HUES48 (cell line): ENCODE measurements around the gene SGK1.
A peak's percentile ranks its signal among the peaks of the same experiment; 100 is the strongest.
"Not testable (repeated sequence)": the region's sequence is repeated elsewhere in the genome, so short reads cannot be mapped to it uniquely, and the experiment has no call there.

ENCODE experiments used
- H3K27ac ChIP-seq: one replicate; pipeline ENCODE4 v1.7.0; 2013; ENCODE audit warnings: low read depth, low read length, inconsistent platforms
- H3K27me3 ChIP-seq: 2 replicates; pipeline ENCODE4 v1.6.1; 2013; ENCODE audit warnings: mild to moderate bottlenecking, low read length; ENCODE audit not compliant: control insufficient read depth, insufficient read depth
- H3K36me3 ChIP-seq: 2 replicates; pipeline ENCODE4 v1.6.1; 2013; ENCODE audit warnings: low read length; ENCODE audit not compliant: control insufficient read depth, insufficient read depth
- H3K4me1 ChIP-seq: 2 replicates; pipeline ENCODE4 v1.6.1; 2013; ENCODE audit warnings: mild to moderate bottlenecking, low read length; ENCODE audit not compliant: control insufficient read depth, insufficient read depth
- H3K4me3 ChIP-seq: 2 replicates; pipeline ENCODE4 v1.5.1; 2013; ENCODE audit warnings: mild to moderate bottlenecking, low read depth, low read length
- H3K9ac ChIP-seq: 2 replicates; pipeline ENCODE4 v1.6.1; 2013; ENCODE audit warnings: mild to moderate bottlenecking, low read depth, low read length, moderate library complexity
- H3K9me3 ChIP-seq: 2 replicates; pipeline ENCODE4 v1.6.1; 2013; ENCODE audit warnings: low read length; ENCODE audit not compliant: control insufficient read depth, insufficient read depth

SGK1 gene

GRCh38 chr6:134282816-134283215, 35.1 kb downstream of the SGK1 start:
- no peaks in the 10 kb centered on the region for H3K36me3 ChIP-seq
- no peak overlapping the region for H3K27ac ChIP-seq
- H3K9me3 ChIP-seq, result no peaks in the 10 kb centered on the region
- H3K27me3 ChIP-seq, result no peaks in the 10 kb centered on the region
- no peak overlapping the region for H3K9ac ChIP-seq
- peaks cover 5% of the 10 kb centered on the region; the same call in 1 of the 2 replicates for H3K4me1 ChIP-seq
- H3K4me3 ChIP-seq, result no peak overlapping the region

- H3K9me3 ChIP-seq, result no peaks in the 10 kb centered on the region
- H3K4me3 ChIP-seq, result no peak overlapping the region
- H3K4me1 ChIP-seq, result peaks cover 6% of the 10 kb centered on the region; the same call in 1 of the 2 replicates
- H3K9ac ChIP-seq, result no peak overlapping the region
- no peaks in the 10 kb centered on the region for H3K27me3 ChIP-seq
- no peaks in the 10 kb centered on the region for H3K36me3 ChIP-seq
- no peak overlapping the region for H3K27ac ChIP-seq
Observed at GRCh38 chr6:134281388-134281787, 36.5 kb downstream of the SGK1 start.

- no peak overlapping the region for H3K9ac ChIP-seq
- no peaks in the 10 kb centered on the region for H3K27me3 ChIP-seq
- peaks cover 6% of the 10 kb centered on the region; the same call in 1 of the 2 replicates for H3K4me1 ChIP-seq
- H3K36me3 ChIP-seq, result no peaks in the 10 kb centered on the region
- H3K27ac ChIP-seq, result no peak overlapping the region
- H3K4me3 ChIP-seq, result no peak overlapping the region
- no peaks in the 10 kb centered on the region for H3K9me3 ChIP-seq
Observed at GRCh38 chr6:134278000-134278399, 39.9 kb downstream of the SGK1 start.

DNA sequence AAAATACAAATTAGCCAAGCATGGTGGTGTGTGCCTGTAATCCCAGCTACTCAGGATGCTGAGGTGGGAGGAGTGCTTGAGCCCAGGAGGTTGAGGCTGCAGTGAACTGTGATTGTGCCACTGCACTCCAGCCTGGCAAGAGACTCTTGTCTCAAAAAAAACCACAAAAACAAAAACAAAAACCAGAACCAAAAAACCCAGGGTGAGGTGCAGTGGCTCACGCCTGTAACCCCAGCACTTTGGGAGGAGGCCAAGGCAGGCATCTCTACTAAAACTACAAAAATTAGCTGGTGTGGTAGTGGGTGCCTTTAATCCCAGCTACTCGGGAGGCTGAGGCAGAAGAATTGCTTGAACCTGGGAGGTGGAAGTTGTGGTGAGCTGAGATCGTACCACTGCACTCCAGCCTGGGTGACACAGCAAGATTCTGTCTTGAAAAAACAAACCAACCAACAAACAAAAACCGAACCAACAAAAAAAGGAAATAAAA, 41.0 kb downstream of the SGK1 start:
- H3K9me3 ChIP-seq, H3K27me3 ChIP-seq, H3K36me3 ChIP-seq, H3K4me1 ChIP-seq, H3K9ac ChIP-seq, H3K4me3 ChIP-seq, H3K27ac ChIP-seq: not testable (repeated sequence)

DNA sequence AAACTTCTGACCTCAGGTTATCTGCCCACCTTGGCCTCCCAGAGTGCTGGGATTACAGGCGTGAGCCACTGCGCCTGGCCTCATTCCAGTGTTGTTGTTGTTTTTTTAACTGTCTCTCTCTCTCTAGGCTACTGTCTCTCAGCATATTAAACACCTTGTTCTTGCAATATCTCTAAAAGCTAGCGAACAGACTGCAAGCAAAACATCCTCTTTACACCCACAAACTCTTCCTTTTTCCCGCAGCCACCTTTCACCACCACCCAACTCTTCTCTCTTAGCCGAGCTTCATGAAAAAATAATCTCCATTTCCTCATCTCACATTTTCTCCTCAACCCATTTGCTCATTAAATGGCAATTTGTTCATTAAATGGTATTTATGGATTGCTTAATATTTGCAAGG, 45.5 kb downstream of the SGK1 start:
- Histone ChIP-seq H3K4me1 (peaks cover 3% of the 10 kb centered on the region; the same call in 1 of the 2 replicates), H3K4me3 (no peak overlapping the region), H3K27ac (no peak overlapping the region), H3K9ac (no peak overlapping the region), H3K27me3 (no peaks in the 10 kb centered on the region), H3K36me3 (no peaks in the 10 kb centered on the region), H3K9me3 (no peaks in the 10 kb centered on the region)

DNA sequence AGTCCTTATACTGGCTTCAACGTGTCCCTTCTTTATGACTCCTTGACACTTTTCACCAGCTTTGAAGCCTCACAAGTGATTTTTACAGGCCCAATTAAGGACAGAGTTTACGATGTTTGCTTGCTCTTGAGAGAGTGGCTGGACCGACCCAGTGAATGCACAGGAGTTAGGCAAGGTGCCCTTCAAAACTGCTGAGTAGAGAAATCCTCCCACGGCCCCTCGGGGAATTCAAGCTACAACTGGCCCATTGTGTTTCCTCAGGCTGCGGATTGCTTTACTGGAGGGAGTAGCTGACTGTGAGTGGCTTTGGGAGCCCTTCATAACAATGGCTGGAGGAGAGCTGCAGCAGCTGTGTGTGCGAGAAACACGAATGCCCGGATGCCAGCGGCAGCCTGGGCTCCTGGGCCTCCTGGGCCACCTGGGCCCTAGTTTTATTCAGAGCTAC, 50.0 kb downstream of the SGK1 start:
- Histone ChIP-seq H3K27ac (peak overlapping the region; percentile 69), H3K27me3 (no peaks in the 10 kb centered on the region), H3K9me3 (no peaks in the 10 kb centered on the region), H3K4me3 (no peak overlapping the region), H3K36me3 (no peaks in the 10 kb centered on the region), H3K9ac (no peak overlapping the region), H3K4me1 (peaks cover 3% of the 10 kb centered on the region; the same call in 1 of the 2 replicates)

GRCh38 chr6:134266776-134267175, 51.1 kb downstream of the SGK1 start:
- Histone ChIP-seq H3K27ac (no peak overlapping the region), H3K4me3 (no peak overlapping the region), H3K36me3 (no peaks in the 10 kb centered on the region), H3K4me1 (peaks cover 3% of the 10 kb centered on the region; the same call in 1 of the 2 replicates), H3K9me3 (no peaks in the 10 kb centered on the region), H3K9ac (no peak overlapping the region), H3K27me3 (no peaks in the 10 kb centered on the region)

DNA sequence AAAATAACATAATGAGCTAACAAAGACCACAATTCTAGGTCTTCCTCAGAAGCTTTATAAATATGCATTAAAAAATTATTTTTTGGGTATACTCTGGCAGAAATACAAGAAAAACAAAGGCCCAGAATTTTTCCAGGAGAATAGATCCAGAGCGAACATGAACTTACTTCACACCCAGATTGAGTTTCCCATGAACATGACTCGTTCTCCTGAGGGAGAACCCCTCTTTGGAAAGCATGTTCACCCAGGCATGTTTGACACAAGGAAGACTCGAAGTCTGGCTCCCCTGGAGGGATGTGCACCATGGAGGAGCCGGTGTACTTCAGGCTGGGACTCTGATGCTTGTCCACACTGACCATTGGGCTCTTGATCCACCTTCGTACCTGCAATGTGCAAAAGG, 56.1 kb downstream of the SGK1 start:
- Histone ChIP-seq H3K27ac (no peak overlapping the region), H3K4me1 (no peaks in the 10 kb centered on the region), H3K4me3 (no peak overlapping the region), H3K9ac (no peak overlapping the region), H3K27me3 (no peaks in the 10 kb centered on the region), H3K36me3 (no peaks in the 10 kb centered on the region), H3K9me3 (no peaks in the 10 kb centered on the region)

GRCh38 chr6:134258849-134259306, 59.0 kb downstream of the SGK1 start:
- no peak overlapping the region for H3K4me3 ChIP-seq
- peaks cover 4% of the 10 kb centered on the region for H3K4me1 ChIP-seq
- no peak overlapping the region for H3K27ac ChIP-seq
- no peak overlapping the region for H3K9ac ChIP-seq
- no peaks in the 10 kb centered on the region for H3K9me3 ChIP-seq
- H3K27me3 ChIP-seq, result no peaks in the 10 kb centered on the region
- no peaks in the 10 kb centered on the region for H3K36me3 ChIP-seq

DNA sequence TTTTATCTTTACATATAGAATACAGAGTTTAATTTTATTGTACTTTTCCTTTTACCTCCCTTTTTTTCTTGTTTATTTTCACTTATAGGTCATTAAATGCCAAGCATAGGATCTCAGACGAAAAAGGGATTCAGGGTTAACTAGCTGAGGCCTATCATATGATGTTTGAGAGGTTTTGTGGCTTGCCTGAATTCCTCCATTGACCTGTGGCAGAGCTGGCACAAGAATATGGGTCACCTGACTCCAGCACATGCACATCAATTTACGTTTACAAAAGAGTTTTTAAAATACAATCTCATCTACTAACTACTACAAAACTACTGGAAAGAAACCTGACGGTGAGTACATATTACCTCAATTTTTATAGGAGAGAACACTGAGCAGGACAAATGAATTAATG, 60.4 kb downstream of the SGK1 start:
- Histone ChIP-seq H3K36me3 (no peaks in the 10 kb centered on the region), H3K27ac (no peak overlapping the region), H3K9me3 (no peaks in the 10 kb centered on the region), H3K4me3 (no peak overlapping the region), H3K4me1 (peaks cover 7% of the 10 kb centered on the region), H3K9ac (no peak overlapping the region), H3K27me3 (no peaks in the 10 kb centered on the region)

GRCh38 chr6:134256862-134257261, 61.0 kb downstream of the SGK1 start:
- Histone ChIP-seq H3K9me3 (no peaks in the 10 kb centered on the region), H3K4me1 (peaks cover 7% of the 10 kb centered on the region), H3K4me3 (no peak overlapping the region), H3K27me3 (no peaks in the 10 kb centered on the region), H3K9ac (no peak overlapping the region), H3K36me3 (no peaks in the 10 kb centered on the region), H3K27ac (no peak overlapping the region)

- not testable (repeated sequence) for H3K27ac ChIP-seq, H3K4me1 ChIP-seq, H3K9me3 ChIP-seq, H3K36me3 ChIP-seq, H3K4me3 ChIP-seq, H3K9ac ChIP-seq, H3K27me3 ChIP-seq
Observed at GRCh38 chr6:134255280-134255679, 62.6 kb downstream of the SGK1 start.
